GM21528 (cell line): ENCODE results near the gene NUDT17.
"Not testable (repeated sequence)": the region's sequence is repeated elsewhere in the genome, so short reads cannot be mapped to it uniquely, and the experiment has no call there.

ENCODE experiments used
- ATAC-seq: cut with Tn5 transposase; IDR thresholded peaks from one replicate; pipeline ENCODE4 v1.9.1; 2021; ENCODE audit warnings: mild to moderate bottlenecking, moderate library complexity; ENCODE audit not compliant: unreplicated experiment, low FRiP score

The NUDT17 gene

DNA sequence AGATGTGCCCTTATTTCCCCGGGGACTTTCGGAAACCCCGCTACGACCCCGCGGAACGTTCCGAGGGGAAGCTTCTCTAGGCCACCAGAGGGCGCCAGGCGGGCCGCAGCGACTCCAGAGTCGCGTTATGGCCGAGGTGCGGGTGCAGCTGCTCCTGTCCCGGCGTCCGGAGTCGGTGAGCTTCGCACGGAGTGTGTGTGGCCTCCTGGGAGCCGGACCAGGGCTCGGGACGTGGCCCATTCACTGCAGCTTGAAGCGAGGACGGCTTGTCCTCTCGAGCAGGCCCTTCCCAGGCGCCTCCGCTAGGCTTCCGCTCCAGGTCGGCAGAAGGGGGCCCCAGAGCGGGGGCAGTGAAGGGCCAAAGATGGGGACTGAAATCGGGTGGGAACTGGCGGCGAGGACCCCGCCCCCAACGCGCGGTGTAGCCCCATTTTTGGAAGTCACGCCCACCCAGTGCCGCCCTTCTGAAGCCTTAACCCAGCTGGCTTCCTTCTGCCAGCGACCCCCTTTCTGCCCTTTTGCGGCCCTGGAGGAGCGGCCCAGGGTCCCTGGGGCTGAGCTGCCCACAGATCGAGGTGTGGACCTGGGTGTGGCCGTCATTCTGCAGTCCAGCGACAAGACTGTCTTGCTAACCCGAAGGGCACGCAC lies at the start of gene NUDT17:
Gene NUDT17 (plus strand): TSS at position 117 of the 648 bp plus-strand sequence. CDS start 11 bp downstream, at position 128.
- ATAC-seq = peak; percentile 68

DNA sequence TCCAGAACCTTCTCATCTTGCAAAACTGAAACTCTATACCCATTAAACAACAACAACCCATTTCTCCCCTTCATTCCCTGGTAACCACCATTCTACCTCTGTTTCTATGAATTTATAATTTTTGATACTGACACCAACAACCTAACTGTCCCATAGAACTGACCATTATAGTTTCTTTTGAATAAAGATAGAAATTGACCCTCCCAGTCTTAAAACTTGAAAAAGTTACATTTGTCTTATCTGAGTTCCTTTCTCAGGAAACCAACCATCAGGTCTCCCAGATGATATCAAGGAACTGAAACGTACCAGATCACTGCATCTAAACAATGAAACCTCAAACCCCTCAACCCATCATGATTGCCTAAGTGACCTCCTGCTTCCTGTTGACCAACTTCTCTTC lies 48.7 kb upstream of the NUDT17 start:
- no peak for ATAC-seq

DNA sequence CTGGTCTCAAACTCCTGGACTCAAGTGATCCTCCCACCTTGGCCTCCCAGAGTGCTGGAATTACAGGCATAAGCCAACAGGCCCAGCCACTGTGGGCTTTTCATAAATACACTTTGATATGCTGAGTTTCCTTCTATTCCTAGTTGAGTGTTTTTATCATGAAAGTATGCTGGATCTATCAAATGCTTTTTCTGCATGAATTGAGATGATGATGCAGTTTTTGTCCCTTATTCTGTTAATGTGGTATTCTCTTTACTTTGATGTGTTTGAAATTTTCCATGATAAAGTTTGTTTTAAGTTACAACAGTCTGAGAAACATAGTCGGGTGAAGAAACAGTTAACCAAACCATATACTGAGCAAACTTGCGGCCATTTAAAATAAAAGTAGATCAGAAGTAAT lies 45.6 kb upstream of the NUDT17 start:
- no peak for ATAC-seq

DNA sequence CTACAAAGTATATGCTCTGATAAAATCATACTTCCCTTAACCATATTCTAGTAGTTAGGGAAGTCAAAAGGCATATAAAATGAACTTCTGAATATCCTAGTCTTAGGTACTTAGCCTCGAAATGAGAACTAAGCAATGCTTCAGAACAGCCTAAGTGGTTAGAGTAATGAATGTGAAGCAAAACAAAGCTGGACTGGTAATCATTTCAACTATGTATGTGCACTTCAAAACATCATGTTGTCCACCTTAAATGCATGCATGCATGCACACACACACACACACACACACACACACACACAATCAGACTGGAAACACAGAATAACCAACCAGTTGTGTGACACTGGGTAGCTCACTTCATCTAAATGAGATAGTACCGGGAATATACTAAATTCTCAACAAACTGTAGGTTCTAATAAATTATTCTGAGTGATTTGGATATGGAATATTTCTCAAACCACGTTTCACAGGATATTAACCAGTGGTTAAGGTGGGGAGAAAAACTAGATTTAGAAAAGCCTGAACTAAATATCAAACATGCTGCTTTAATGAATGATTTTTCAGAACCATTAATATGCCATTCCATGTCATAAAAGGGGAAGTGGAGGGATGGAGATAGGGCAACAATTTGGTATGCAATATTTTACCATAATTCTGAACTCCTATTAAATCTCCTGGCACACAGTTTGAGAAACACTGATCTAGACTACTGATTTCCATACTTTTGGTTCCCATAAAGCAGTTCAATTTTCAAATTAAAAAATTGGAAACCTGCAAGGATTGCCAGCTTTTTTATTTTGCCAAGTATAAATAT lies 41.0 kb upstream of the NUDT17 start:
- no peak for ATAC-seq

GRCh38 chr1:145805057-145805456 lies 40.4 kb upstream of the NUDT17 start:
- no peak for ATAC-seq

- ATAC-seq = no peak
Measured at GRCh38 chr1:145806408-145806807, 39.0 kb upstream of the NUDT17 start.

- ATAC-seq = no peak
Measured at GRCh38 chr1:145806844-145807243, 38.6 kb upstream of the NUDT17 start.

GRCh38 chr1:145812977-145813810 lies 32.2 kb upstream of the NUDT17 start:
- ATAC-seq = not testable (repeated sequence)

DNA sequence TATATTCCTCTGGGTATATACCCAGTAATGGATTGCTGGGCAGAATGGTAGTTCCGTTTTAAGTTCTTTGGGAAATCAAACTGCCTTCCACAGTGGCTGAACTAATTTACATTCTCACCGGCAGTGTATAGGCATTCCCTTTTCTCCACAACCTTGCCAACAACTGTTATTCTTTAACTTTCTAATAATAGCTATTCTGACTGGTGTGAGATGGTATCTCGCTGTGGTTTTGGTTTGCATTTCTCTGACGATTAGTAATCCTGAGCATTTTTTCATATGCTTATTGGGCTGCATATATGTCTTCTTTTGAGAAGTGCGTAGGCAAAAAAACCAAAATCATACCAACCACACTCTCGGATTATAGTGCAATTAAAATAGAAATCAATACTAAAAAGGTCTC lies 27.3 kb upstream of the NUDT17 start:
- not testable (repeated sequence) for ATAC-seq

- not testable (repeated sequence) for ATAC-seq
Measured at GRCh38 chr1:145822779-145823331, 22.6 kb upstream of the NUDT17 start.

- peak; percentile 90 for ATAC-seq
Measured at GRCh38 chr1:145823565-145824498, 21.6 kb upstream of the NUDT17 start, which contains the start of the genes POLR3C and RNF115. TSS of gene POLR3C (plus strand) at chr1:145824200. CDS start at chr1:145825777, 1,577 bp downstream. TSS of gene RNF115 (minus strand) at chr1:145824095. CDS start at chr1:145823873, 222 bp downstream.

DNA sequence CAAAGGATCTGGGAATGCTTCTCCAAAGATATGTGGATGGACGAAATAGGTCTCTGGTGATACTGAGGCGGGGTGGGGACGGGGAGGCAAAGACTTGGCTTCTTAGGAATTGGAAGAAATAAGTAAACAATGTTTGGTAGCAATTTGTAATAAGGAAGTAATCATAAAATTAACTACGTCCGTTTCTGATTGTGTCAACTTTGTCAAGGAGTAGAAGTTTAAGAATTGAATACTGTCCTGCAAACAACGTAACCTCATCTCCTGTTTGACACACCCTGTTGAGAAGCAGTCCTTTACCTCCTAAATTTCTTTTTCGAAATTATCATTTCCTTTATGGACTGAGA lies 21.0 kb upstream of the NUDT17 start:
- no peak for ATAC-seq

DNA sequence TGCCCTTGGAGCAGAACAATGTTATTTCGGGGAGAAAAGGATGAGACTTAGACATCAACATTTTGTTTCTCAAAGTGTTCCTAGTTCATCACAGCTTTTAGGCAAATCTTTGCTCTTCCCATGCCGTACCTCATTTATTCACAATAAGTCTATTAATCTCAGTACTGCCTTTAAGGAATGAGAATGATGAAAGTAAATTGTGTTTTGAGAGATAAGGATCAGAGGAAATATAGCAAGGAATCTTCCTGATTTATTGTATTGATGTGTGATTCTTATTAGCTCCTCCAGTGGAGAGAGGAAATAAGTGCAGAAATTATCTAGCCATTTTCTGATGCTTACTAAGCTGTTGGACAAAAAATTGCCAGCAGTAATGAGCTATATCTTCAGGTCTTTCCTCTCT lies 19.4 kb upstream of the NUDT17 start:
- no peak for ATAC-seq

GRCh38 chr1:145827966-145828365 lies 17.5 kb upstream of the NUDT17 start:
- no peak for ATAC-seq

- ATAC-seq = no peak
Measured at GRCh38 chr1:145828367-145829026, 16.9 kb upstream of the NUDT17 start.

GRCh38 chr1:145830810-145831209 lies 14.6 kb upstream of the NUDT17 start:
- not testable (repeated sequence) for ATAC-seq

- no peak for ATAC-seq
Measured at GRCh38 chr1:145837656-145838055, 7.8 kb upstream of the NUDT17 start.

GRCh38 chr1:145843031-145843430 lies 2.4 kb upstream of the NUDT17 start:
- ATAC-seq = no peak

DNA sequence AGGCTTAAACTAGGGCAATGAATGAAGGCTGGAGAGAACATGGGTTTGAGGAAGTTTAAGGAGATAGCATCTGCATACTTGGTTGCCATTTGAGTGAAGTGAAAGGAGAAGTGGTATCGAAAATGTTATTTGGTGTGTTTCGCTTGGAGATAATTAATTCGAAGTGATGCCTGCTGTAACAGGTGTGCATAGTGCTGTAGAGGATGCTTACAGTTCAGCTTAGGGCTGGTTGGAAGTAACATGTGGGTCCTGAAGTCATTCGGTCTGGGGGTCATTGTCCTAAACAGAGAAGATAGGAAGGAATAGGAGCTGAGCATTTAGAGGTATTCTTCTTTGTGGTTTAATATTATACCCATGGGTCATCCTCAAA lies 301 bp upstream of the NUDT17 start:
- ATAC-seq = peak; percentile 72
